8988T (cell line): ENCODE results near the gene TXNDC11.

Experiments used
- DNase-seq: peaks from one replicate; pipeline ENCODE4 v3.0.0; 2011

Gene TXNDC11

GRCh38 chr16:11688520-11688886 lies 54.2 kb downstream of the TXNDC11 start:
- DNase-seq, result no peak

- no peak for DNase-seq
Measured at GRCh38 chr16:11687601-11688519, 54.8 kb downstream of the TXNDC11 start.

- no peak for DNase-seq
Measured at GRCh38 chr16:11686713-11687380, 55.8 kb downstream of the TXNDC11 start.

GRCh38 chr16:11685844-11686618 lies 56.6 kb downstream of the TXNDC11 start:
- DNase-seq, result no peak

GRCh38 chr16:11684231-11685025 lies 58.2 kb downstream of the TXNDC11 start:
- DNase-seq, result no peak

GRCh38 chr16:11683145-11683544 lies 59.5 kb downstream of the TXNDC11 start:
- no peak for DNase-seq

GRCh38 chr16:11682655-11683096 lies 60.0 kb downstream of the TXNDC11 start:
- no peak for DNase-seq

GRCh38 chr16:11681976-11682654 lies 60.5 kb downstream of the TXNDC11 start:
- no peak for DNase-seq

- no peak for DNase-seq
Measured at GRCh38 chr16:11681556-11681955, 61.1 kb downstream of the TXNDC11 start.

- DNase-seq, result no peak
Measured at GRCh38 chr16:11679941-11680911, 62.4 kb downstream of the TXNDC11 start.

GRCh38 chr16:11679250-11679649 lies 63.4 kb downstream of the TXNDC11 start:
- DNase-seq, result no peak

GRCh38 chr16:11677959-11678881 lies 64.4 kb downstream of the TXNDC11 start:
- DNase-seq, result no peak

- no peak for DNase-seq
Measured at GRCh38 chr16:11677451-11677951, 65.2 kb downstream of the TXNDC11 start.

- DNase-seq, result no peak
Measured at GRCh38 chr16:11676799-11677198, 65.9 kb downstream of the TXNDC11 start.

GRCh38 chr16:11675561-11676511 lies 66.8 kb downstream of the TXNDC11 start:
- no peak for DNase-seq

GRCh38 chr16:11674818-11675560 lies 67.7 kb downstream of the TXNDC11 start:
- DNase-seq, result no peak
